IMR-90 (cell line): ENCODE measurements around the gene CDC25B. TPM values are rescaled to one million over a fixed set of nuclear protein-coding genes. Genes with fewer than 3 reads are reported as not detected.
"Not testable (repeated sequence)": the region's sequence is repeated elsewhere in the genome, so short reads cannot be mapped to it uniquely, and the experiment has no call there.

Experiments used
- ATAC-seq: fragments of 200-7000 bp; cut with Tn5 transposase; 2 replicates; pipeline ENCODE4 v1.9.1; 2020; ENCODE audit warnings: low read depth, mild to moderate bottlenecking, moderate library complexity
- BruUV-seq: library from RNA; stranded (reverse); fragments of 400-500 nt; replicated peaks from 2 replicates; lab custom pipeline; 2021; lab: Mats Ljungman, UMichigan
- CTCF ChIA-PET: fragments of 300-600 bp; formaldehyde crosslinking; extraction: SDS; loops from one replicate; lab custom pipeline; 2021; ENCODE audit warnings: antibody characterized with exemption; lab: Yijun Ruan, JAX
- POLR2A ChIA-PET: fragments of 300-600 bp; sonication (Branson Sonifier 250); formaldehyde crosslinking; loops from one replicate; lab custom pipeline; 2022; ENCODE audit warnings: antibody characterized with exemption; ENCODE audit not compliant: unreplicated experiment; lab: Charles Lee
- DNase-seq: peaks from one replicate; pipeline ENCODE4 v3.0.0; 2013
- H2AFZ ChIP-seq: replicated peaks from 2 replicates; pipeline ENCODE3; 2013; ENCODE audit warnings: low read length, mild to moderate bottlenecking; ENCODE audit not compliant: poor library complexity
- H2AK5ac ChIP-seq: 2 replicates; pipeline ENCODE4 v1.6.1; 2013; ENCODE audit warnings: low read depth, low read length, inconsistent platforms
- H2AK9ac ChIP-seq: replicated peaks from 2 replicates; pipeline ENCODE3; 2013; ENCODE audit warnings: mild to moderate bottlenecking, low read depth, low read length, moderate library complexity; ENCODE audit not compliant: poor library complexity
- H2BK120ac ChIP-seq: 2 replicates; pipeline ENCODE4 v1.6.1; 2013; ENCODE audit warnings: low read depth, low read length, inconsistent platforms
- H2BK15ac ChIP-seq: 3 replicates; pipeline ENCODE4 v1.6.1; 2013; ENCODE audit warnings: low read depth, low read length, inconsistent platforms
- H2BK20ac ChIP-seq: 2 replicates; pipeline ENCODE4 v1.6.1; 2013; ENCODE audit warnings: low read depth, mild to moderate bottlenecking, inconsistent platforms, low read length, moderate library complexity
- H2BK5ac ChIP-seq: 2 replicates; pipeline ENCODE4 v1.6.1; 2013; ENCODE audit warnings: mild to moderate bottlenecking, low read depth, low read length, inconsistent platforms; ENCODE audit not compliant: poor library complexity, severe bottlenecking
- H3K14ac ChIP-seq: replicated peaks from 2 replicates; pipeline ENCODE4 v1.6.1; 2013; ENCODE audit warnings: low read depth, low read length, inconsistent platforms
- H3K18ac ChIP-seq: 2 replicates; pipeline ENCODE4 v1.6.1; 2013; ENCODE audit warnings: low read depth, low read length, control low read depth
- H3K23ac ChIP-seq: 2 replicates; pipeline ENCODE4 v1.6.1; 2013; ENCODE audit warnings: low read depth, low read length, inconsistent platforms
- H3K27ac ChIP-seq: 2 replicates; pipeline ENCODE4 v1.5.1; 2013; ENCODE audit warnings: mild to moderate bottlenecking, control low read depth, low read length; ENCODE audit not compliant: insufficient read depth
- H3K27me3 ChIP-seq: 2 replicates; pipeline ENCODE4 v1.6.1; 2013; ENCODE audit warnings: low read length; ENCODE audit not compliant: control insufficient read depth, insufficient read depth
- H3K36me3 ChIP-seq: 2 replicates; pipeline ENCODE4 v1.6.1; 2013; ENCODE audit warnings: low read length, mixed read lengths; ENCODE audit not compliant: control insufficient read depth, insufficient read depth
- H3K4ac ChIP-seq: 2 replicates; pipeline ENCODE4 v1.6.1; 2013; ENCODE audit warnings: low read depth, low read length, inconsistent platforms
- H3K4me1 ChIP-seq: 2 replicates; pipeline ENCODE4 v1.6.1; 2013; ENCODE audit warnings: low read length, mixed read lengths; ENCODE audit not compliant: control insufficient read depth, insufficient read depth
- H3K4me2 ChIP-seq: 2 replicates; pipeline ENCODE4 v1.6.1; 2013; ENCODE audit warnings: low read depth, mild to moderate bottlenecking, control low read depth, low read length, moderate library complexity
- H3K4me3 ChIP-seq: 2 replicates; pipeline ENCODE4 v1.5.1; 2013; ENCODE audit warnings: low read depth, mild to moderate bottlenecking, control low read depth, low read length, moderate library complexity; ENCODE audit not compliant: insufficient read depth
- H3K56ac ChIP-seq: 2 replicates; pipeline ENCODE4 v1.6.1; 2013; ENCODE audit warnings: low read length, inconsistent platforms; ENCODE audit not compliant: insufficient read depth; ENCODE audit errors: extremely low read depth
- H3K79me1 ChIP-seq, 2 experiments: 2 replicates each; pipeline ENCODE4 v1.6.1; 2013; ENCODE audit warnings: low read length in 2 of 2, inconsistent platforms in 1 of 2, low read depth in 1 of 2
- H3K9ac ChIP-seq: 2 replicates; pipeline ENCODE4 v1.6.1; 2013; ENCODE audit warnings: low read depth, low read length, control low read depth
- H3K9me1 ChIP-seq: 2 replicates; pipeline ENCODE4 v1.6.1; 2013; ENCODE audit warnings: low read length, inconsistent platforms; ENCODE audit not compliant: insufficient read depth
- H3K9me3 ChIP-seq: 2 replicates; pipeline ENCODE4 v1.6.1; 2013; ENCODE audit warnings: low read length; ENCODE audit not compliant: control insufficient read depth, insufficient read depth
- H4K20me1 ChIP-seq: 2 replicates; pipeline ENCODE4 v1.6.1; 2013; ENCODE audit warnings: low read length, inconsistent platforms; ENCODE audit not compliant: insufficient read depth
- H4K5ac ChIP-seq: 2 replicates; pipeline ENCODE4 v1.6.1; 2013; ENCODE audit warnings: mild to moderate bottlenecking, low read depth, low read length, control low read depth
- H4K8ac ChIP-seq, 2 experiments: 2 replicates each; pipeline ENCODE4 v1.6.1; 2013; ENCODE audit warnings: low read depth in 2 of 2, low read length in 2 of 2, control low read depth in 1 of 2, inconsistent platforms in 1 of 2
- H4K91ac ChIP-seq: 2 replicates; pipeline ENCODE4 v1.6.1; 2013; ENCODE audit warnings: low read depth, low read length, inconsistent platforms; ENCODE audit not compliant: insufficient read depth
- WGBS, 2 experiments: methylation state at CpG; one replicate each; pipeline versions ENCODE4 v1.1.5 to v1.1.7; 2013; ENCODE audit warnings: missing lambda C conversion rate in 2 of 2; ENCODE audit not compliant: insufficient read length in 1 of 2; ENCODE audit errors: extremely low coverage in 2 of 2; 5-methylcytosine and 5-hydroxymethylcytosine counted together
- dilution Hi-C: fragments of 300-500 bp; cut with HindIII; formaldehyde crosslinking; loops from one replicate; pipeline ENCODE4 v1.14.3; 2018; ENCODE audit warnings: low sequenced_read_pairs; ENCODE audit not compliant: unreplicated experiment
- in situ Hi-C: fragments of 300-500 bp; cut with MboI; formaldehyde crosslinking; loops from 3 replicates; pipeline ENCODE4 v1.14.3; 2019; ENCODE audit warnings: low sequenced_read_pairs, inconsistent platforms, mixed read lengths
- intact Hi-C: fragments of 100-400 bp; cut with micrococcal nuclease; formaldehyde crosslinking; loops from 2 replicates; pipeline ENCODE4 v1.10.0; 2022
- polyA plus RNA-seq, 3 experiments: library from polyadenylated mRNA; depleted of rRNA; stranded (reverse); fragments of >200 nt; gene quantifications; 2 replicates each; pipeline ENCODE4 v1.2.3, GENCODE V29; 2012; ENCODE audit warnings: low replicate concordance in 1 of 3
- total RNA-seq: library from RNA; depleted of rRNA; stranded (reverse); fragments of >200 nt; gene quantifications from 2 replicates; pipeline ENCODE4 v1.2.3, GENCODE V29; 2012

CDC25B gene
- total and polyA plus RNA-seq, 2 of the 4 experiments (the other 2 are of a cell fraction) = 14.5 to 50.5 TPM

- Histone ChIP-seq H4K8ac (0 out of 4 replicates have a peak overlapping the region, but pooled peaks of 1 of the 2 experiments have one; percentile 37), H3K79me1 (peaks cover 17 to 31% of the 10 kb centered on the region in 2 experiments), H2AK5ac (0 out of 2 replicates have a peak overlapping the region, but pooled peaks have one; percentile 24), H4K20me1 (peaks cover 13% of the 10 kb centered on the region), H2BK120ac (peak overlapping the region; percentile 19), H3K9me1 (peaks cover 25% of the 10 kb centered on the region)
- H3K14ac ChIP-seq, H2AK9ac ChIP-seq, POLR2A ChIA-PET, H3K27ac ChIP-seq, H3K4me2 ChIP-seq, H3K18ac ChIP-seq, H3K9me3 ChIP-seq, H2AFZ ChIP-seq, H3K23ac ChIP-seq, H3K4ac ChIP-seq, H2BK20ac ChIP-seq, dilution Hi-C loops, H2BK5ac ChIP-seq, H3K36me3 ChIP-seq, H3K56ac ChIP-seq, DNase-seq, H2BK15ac ChIP-seq, H3K27me3 ChIP-seq, H3K4me3 ChIP-seq, intact Hi-C loops, BruUV-seq, ATAC-seq, H4K91ac ChIP-seq, H3K9ac ChIP-seq, in situ Hi-C loops, H4K5ac ChIP-seq, H3K4me1 ChIP-seq: not testable (repeated sequence)
- WGBS, 2 experiments = 100% methylated on average over 5 of the region's 9 CpGs; no CpG with 5 or more reads in 1 of the 2 experiments
- CTCF ChIA-PET = interaction anchor here (1.1 to 2.4 kb wide), 3 partner anchors 24 to 91 kb away, joined by 3 to 5 read pairs (median 3); partner anchors contain the start of gene AP5S1
These were observed 48.0 kb downstream of the CDC25B start for GRCh38 chr20:3843990-3844619.
